GM23248 (cell line): ENCODE data around the gene WDR54. TPM values are rescaled to one million over a fixed set of nuclear protein-coding genes. Genes with fewer than 3 reads are reported as not detected.

ENCODE experiments used
- DNase-seq: peaks from one replicate; pipeline ENCODE4 v3.0.0-alpha.2; 2015
- H2AFZ ChIP-seq: fragments of 200-600 bp; sonication (generic); 2 replicates; pipeline ENCODE4 v1.6.1; 2016; ENCODE audit warnings: antibody characterized with exemption
- H3F3A ChIP-seq: fragments of 200-600 bp; sonication (generic); 2 replicates; pipeline ENCODE4 v1.6.1; 2016; ENCODE audit warnings: mild to moderate bottlenecking, antibody characterized with exemption, mixed run types; ENCODE audit not compliant: insufficient read depth
- H3K27ac ChIP-seq: fragments of 200-600 bp; sonication (generic); 2 replicates; pipeline ENCODE4 v1.5.1; 2016; ENCODE audit warnings: mild to moderate bottlenecking
- H3K27me3 ChIP-seq: fragments of 200-600 bp; sonication (generic); replicated peaks from 2 replicates; pipeline ENCODE4 v1.6.1; 2016; ENCODE audit warnings: mild to moderate bottlenecking; ENCODE audit not compliant: insufficient read depth
- H3K36me3 ChIP-seq: fragments of 200-600 bp; sonication (generic); 2 replicates; pipeline ENCODE4 v1.6.1; 2016; ENCODE audit warnings: low read depth, mild to moderate bottlenecking
- H3K4me1 ChIP-seq: fragments of 200-600 bp; sonication (generic); 2 replicates; pipeline ENCODE4 v1.6.1; 2016; ENCODE audit warnings: mild to moderate bottlenecking; ENCODE audit not compliant: insufficient read depth
- H3K4me2 ChIP-seq: fragments of 200-600 bp; sonication (generic); one replicate; pipeline ENCODE4 v1.6.1; 2016; ENCODE audit warnings: mild to moderate bottlenecking; ENCODE audit not compliant: unreplicated experiment
- H3K4me3 ChIP-seq: fragments of 200-600 bp; sonication (generic); 2 replicates; pipeline ENCODE4 v1.5.1; 2016; ENCODE audit warnings: mild to moderate bottlenecking
- H3K79me2 ChIP-seq: fragments of 200-600 bp; sonication (generic); 2 replicates; pipeline ENCODE4 v1.6.1; 2016; ENCODE audit warnings: mild to moderate bottlenecking; ENCODE audit not compliant: insufficient read depth
- H3K9ac ChIP-seq: fragments of 200-600 bp; sonication (generic); 2 replicates; pipeline ENCODE4 v1.6.1; 2016; ENCODE audit warnings: mild to moderate bottlenecking
- H3K9me2 ChIP-seq: fragments of 200-600 bp; sonication (generic); 2 replicates; pipeline ENCODE4 v1.6.1; 2016; ENCODE audit warnings: mixed run types, mild to moderate bottlenecking, moderate library complexity; ENCODE audit not compliant: insufficient read depth
- H3K9me3 ChIP-seq: fragments of 200-600 bp; sonication (generic); one replicate; pipeline ENCODE4 v1.6.1; 2017; ENCODE audit warnings: low read depth
- H4K20me1 ChIP-seq: fragments of 200-600 bp; sonication (generic); 2 replicates; pipeline ENCODE4 v1.6.0; 2016; ENCODE audit not compliant: insufficient read depth
- EZH2 ChIP-seq: fragments of 200-600 bp; sonication (generic); IDR thresholded peaks from 2 replicates; pipeline ENCODE4 v1.6.1; 2018; ENCODE audit warnings: antibody characterized with exemption, mild to moderate bottlenecking; ENCODE audit not compliant: insufficient read depth, poor library complexity, severe bottlenecking
- EZH2phosphoT487 ChIP-seq: fragments of 200-600 bp; sonication (generic); IDR thresholded peaks from 2 replicates; pipeline ENCODE4 v1.6.1; 2018; ENCODE audit warnings: antibody characterized with exemption, moderate library complexity, mild to moderate bottlenecking, low read depth; ENCODE audit not compliant: insufficient read depth
- WGBS, 2 experiments: methylation state at CpG; one replicate each; pipeline ENCODE4 v1.1.6; 2015 to 2017; ENCODE audit warnings: low lambda C conversion rate in 2 of 2, low coverage in 1 of 2; ENCODE audit errors: missing lambda C conversion rate in 2 of 2; 5-methylcytosine and 5-hydroxymethylcytosine counted together
- in situ Hi-C: fragments of 300-500 bp; cut with MboI; formaldehyde crosslinking; loops from 2 replicates; pipeline ENCODE4 v1.15.0; 2020
- polyA plus RNA-seq: library from polyadenylated mRNA; unstranded; fragments of >200 nt; fragmentation: Nextera tagmentation; extraction: Ambion mirVana; gene quantifications from 2 replicates; pipeline ENCODE4 v1.2.1, GENCODE V29; 2016
- total RNA-seq: library from RNA; depleted of rRNA; stranded (reverse); fragments of >200 nt; shearing (Covaris generic); gene quantifications from 2 replicates; pipeline ENCODE4 v1.2.3, GENCODE V29; 2014

Gene WDR54
- total and polyA plus RNA-seq, 2 experiments from 2014 or later = 45.0 to 50.8 TPM

DNA sequence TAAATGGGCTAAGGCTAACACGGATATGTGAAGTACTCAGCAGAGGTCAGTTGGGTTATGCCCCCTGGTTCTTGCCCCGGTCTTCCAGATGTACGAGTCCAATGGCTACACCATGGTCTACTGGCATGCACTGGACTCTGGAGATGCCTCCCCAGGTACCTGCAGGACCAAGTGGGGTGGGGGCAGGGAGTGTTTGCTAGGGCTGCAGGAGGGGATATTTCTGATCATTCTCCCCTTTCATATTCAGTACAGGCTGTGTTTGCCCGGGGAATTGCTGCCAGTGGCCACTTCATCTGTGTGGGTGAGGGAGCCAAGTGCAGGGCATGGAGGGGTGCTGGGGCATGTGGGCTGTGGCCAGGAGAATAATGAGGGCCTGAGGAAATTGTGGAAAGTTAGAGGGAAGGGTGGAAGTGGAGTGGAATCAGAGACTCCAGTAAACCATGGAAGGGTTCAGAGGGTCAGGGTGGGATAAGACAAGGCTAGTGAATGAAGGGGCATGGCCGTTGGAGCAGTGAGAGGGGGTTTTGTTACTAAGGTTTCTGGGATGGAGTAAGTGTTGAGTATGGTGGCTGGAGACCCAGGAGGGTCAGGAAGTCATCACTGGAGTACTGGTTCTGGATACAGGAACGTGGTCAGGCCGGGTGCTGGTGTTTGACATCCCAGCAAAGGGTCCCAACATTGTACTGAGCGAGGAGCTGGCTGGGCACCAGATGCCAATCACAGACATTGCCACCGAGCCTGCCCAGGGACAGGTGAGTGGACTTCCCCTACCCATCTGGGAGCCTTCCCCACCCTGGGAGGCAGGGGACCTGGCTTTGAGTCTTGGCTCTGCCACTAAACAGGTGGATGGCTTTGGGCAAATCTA is 1.9 kb downstream of the WDR54 start:
- TF ChIP-seq EZH2phosphoT487 (no peak), EZH2 (no peak)
- Histone ChIP-seq H4K20me1 (no peaks in the 10 kb centered on the region), H3F3A (peaks cover 18% of the 10 kb centered on the region; the same call in 1 of the 2 replicates), H3K27me3 (no peaks in the 10 kb centered on the region), H3K79me2 (no peaks in the 10 kb centered on the region), H3K27ac (no peak overlapping the region), H3K4me1 (0 out of 2 replicates have a peak, but pooled peaks cover 6% of the 10 kb centered on the region), H3K4me2 (no peak overlapping the region), H3K9me3 (no peaks in the 10 kb centered on the region), H2AFZ (no peak overlapping the region), H3K4me3 (no peak overlapping the region), H3K36me3 (no peaks in the 10 kb centered on the region; the same call in 1 of the 2 replicates), H3K9me2 (no peaks in the 10 kb centered on the region), H3K9ac (no peak overlapping the region)
- no peak for DNase-seq
- 81 to 86% methylated on average over 9 of the region's 9 CpGs for WGBS, 2 experiments
- in situ Hi-C loops = no loop called here

DNA sequence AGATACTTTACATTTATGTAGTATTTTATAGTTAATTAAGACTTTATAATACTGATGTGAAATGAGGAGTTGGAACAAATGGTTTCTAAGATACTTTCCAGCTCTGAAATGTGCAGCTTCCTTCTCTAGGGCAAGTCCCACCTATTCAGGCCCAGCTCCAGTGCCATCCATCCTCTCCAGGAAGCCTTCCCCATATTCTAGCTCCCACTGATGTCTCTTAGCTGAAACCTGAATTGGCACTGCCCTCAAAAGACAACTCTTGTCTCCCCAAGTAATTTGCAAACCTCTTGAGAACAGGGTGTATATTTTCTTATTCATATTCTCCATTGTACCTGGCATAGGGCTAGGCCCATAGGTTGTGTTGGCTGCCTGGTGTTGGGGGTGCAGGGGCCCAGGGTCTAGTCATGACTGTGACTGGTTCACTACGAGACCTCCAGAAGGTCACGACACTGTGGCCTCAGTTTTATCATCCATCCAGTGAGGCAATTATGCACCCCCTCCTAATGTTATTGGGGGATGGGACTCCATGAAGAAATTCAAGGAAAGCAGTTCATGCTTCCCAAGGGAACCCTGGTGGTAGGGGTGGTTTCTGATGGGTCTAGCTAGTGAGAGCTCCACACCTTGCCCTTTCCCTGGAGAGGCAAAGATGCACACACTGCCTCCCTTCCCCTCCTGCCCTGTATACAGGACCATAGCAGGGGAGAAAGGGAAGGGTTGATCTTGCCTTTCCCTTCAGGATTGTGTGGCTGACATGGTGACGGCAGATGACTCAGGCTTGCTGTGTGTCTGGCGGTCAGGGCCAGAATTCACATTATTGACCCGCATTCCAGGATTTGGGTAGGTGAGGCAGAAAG is 2.8 kb downstream of the WDR54 start:
- Histone ChIP-seq H3F3A (peaks cover 26% of the 10 kb centered on the region), H3K27me3 (no peaks in the 10 kb centered on the region), H3K4me2 (no peak overlapping the region), H3K79me2 (no peaks in the 10 kb centered on the region), H3K9ac (no peak overlapping the region), H2AFZ (no peak overlapping the region), H3K9me3 (no peaks in the 10 kb centered on the region), H3K9me2 (no peaks in the 10 kb centered on the region), H3K36me3 (peaks cover 3% of the 10 kb centered on the region; the same call in 1 of the 2 replicates), H3K4me3 (no peak overlapping the region), H4K20me1 (no peaks in the 10 kb centered on the region), H3K4me1 (0 out of 2 replicates have a peak, but pooled peaks cover 6% of the 10 kb centered on the region), H3K27ac (no peak overlapping the region)
- TF ChIP-seq EZH2 (no peak), EZH2phosphoT487 (no peak)
- WGBS, 2 experiments = 79 to 81% methylated on average over 5 of the region's 5 CpGs
- no peak for DNase-seq
- in situ Hi-C loops = no loop called here

DNA sequence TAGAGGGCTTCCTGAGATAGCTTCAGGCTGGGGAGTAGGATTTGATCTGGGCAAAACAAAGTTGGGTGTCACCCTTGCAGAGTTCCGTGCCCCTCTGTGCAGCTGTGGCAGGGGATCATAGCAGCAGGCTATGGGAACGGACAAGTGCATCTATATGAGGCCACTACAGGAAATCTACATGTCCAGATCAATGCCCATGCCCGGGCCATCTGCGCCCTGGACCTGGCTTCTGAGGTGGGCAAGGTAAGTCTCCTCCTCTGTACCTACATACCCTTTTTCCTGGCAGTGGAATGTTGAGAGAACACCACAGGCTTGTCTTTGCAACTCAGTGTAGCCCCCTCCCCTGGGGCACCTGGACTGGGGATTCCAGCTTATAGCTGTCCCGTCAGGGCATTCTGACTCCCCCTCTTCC is 3.5 kb downstream of the WDR54 start:
- H3K9ac ChIP-seq = no peak overlapping the region
- peak overlapping the region; percentile 45; the same call in 1 of the 2 replicates for H3K27ac ChIP-seq
- no peaks in the 10 kb centered on the region for H3K27me3 ChIP-seq
- H3K9me3 ChIP-seq = no peaks in the 10 kb centered on the region
- H3K36me3 ChIP-seq = peaks cover 3% of the 10 kb centered on the region; the same call in 1 of the 2 replicates
- peaks cover 26% of the 10 kb centered on the region for H3F3A ChIP-seq
- H3K4me2 ChIP-seq = no peak overlapping the region
- DNase-seq = no peak
- in situ Hi-C loops = no loop called here
- H3K4me1 ChIP-seq = 0 out of 2 replicates have a peak, but pooled peaks cover 6% of the 10 kb centered on the region
- no peaks in the 10 kb centered on the region for H3K9me2 ChIP-seq
- TF ChIP-seq EZH2 = no peak
- no peak for TF ChIP-seq EZH2phosphoT487
- H2AFZ ChIP-seq = no peak overlapping the region
- H3K79me2 ChIP-seq = no peaks in the 10 kb centered on the region
- no peaks in the 10 kb centered on the region for H4K20me1 ChIP-seq
- 73 to 76% methylated on average over 5 of the region's 5 CpGs for WGBS, 2 experiments
- no peak overlapping the region for H3K4me3 ChIP-seq

DNA sequence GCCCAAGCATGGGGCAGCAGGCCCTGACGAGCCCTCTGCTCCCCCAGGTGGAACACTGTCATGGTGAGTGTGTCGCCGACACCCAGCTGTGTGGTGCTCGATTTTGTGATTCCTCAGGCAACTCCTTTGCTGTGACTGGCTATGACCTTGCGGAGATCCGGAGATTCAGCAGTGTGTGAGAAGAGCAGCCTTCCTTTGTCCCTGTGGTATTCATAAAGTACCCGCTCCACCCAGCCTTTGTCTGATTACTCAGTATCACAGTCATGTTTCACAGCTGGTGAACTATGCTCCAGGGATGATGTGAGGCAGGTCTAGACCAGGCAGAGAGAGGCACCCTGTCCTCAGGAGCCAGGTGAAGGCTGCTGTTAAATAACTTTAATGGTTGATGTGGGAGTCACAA is 4.0 kb downstream of the WDR54 start:
- H3K4me2 ChIP-seq = no peak overlapping the region
- H3F3A ChIP-seq = peaks cover 21% of the 10 kb centered on the region; the same call in 1 of the 2 replicates
- no peaks in the 10 kb centered on the region for H3K9me2 ChIP-seq
- no peak for TF ChIP-seq EZH2phosphoT487
- H3K79me2 ChIP-seq = no peaks in the 10 kb centered on the region
- in situ Hi-C loops = no loop called here
- H4K20me1 ChIP-seq = no peaks in the 10 kb centered on the region
- H3K4me1 ChIP-seq = 0 out of 2 replicates have a peak, but pooled peaks cover 4% of the 10 kb centered on the region
- no peak overlapping the region for H2AFZ ChIP-seq
- no peak overlapping the region for H3K9ac ChIP-seq
- peaks cover 3% of the 10 kb centered on the region; the same call in 1 of the 2 replicates for H3K36me3 ChIP-seq
- H3K9me3 ChIP-seq = no peaks in the 10 kb centered on the region
- WGBS, 2 experiments = 71 to 73% methylated on average over 7 of the region's 7 CpGs
- H3K27me3 ChIP-seq = no peaks in the 10 kb centered on the region
- DNase-seq = peak; percentile 60
- no peak overlapping the region for H3K4me3 ChIP-seq
- H3K27ac ChIP-seq = peak overlapping the region; percentile 45; the same call in 1 of the 2 replicates
